Suprapubic skin (tissue), 4 donors: Measurements from ENCODE around the gene STARD10.

Experiments
- CTCF ChIP-seq, 2 donors: fragments of 200-600 bp in 1 of 2; fragments of 450-650 bp in 1 of 2; sonication (generic) in 1 of 2; IDR thresholded peaks; one replicate each; pipeline ENCODE4 v1.5.1; 2016 to 2019; ENCODE audit warnings: antibody characterized with exemption in 2 of 2, mild to moderate bottlenecking in 1 of 2, moderate library complexity in 1 of 2
- EP300 ChIP-seq: sonication (generic); formaldehyde crosslinking; IDR thresholded peaks from one replicate; pipeline ENCODE4 v1.6.1; 2017; ENCODE audit warnings: antibody characterized with exemption
- POLR2A ChIP-seq, 2 donors: fragments of 450-650 bp; IDR thresholded peaks; one replicate each; pipeline ENCODE4 v1.6.1; 2017; ENCODE audit warnings: antibody characterized with exemption in 2 of 2, mild to moderate bottlenecking in 2 of 2, moderate library complexity in 2 of 2
- POLR2AphosphoS5 ChIP-seq, 3 donors: sonication (generic); formaldehyde crosslinking; IDR thresholded peaks; one replicate each; pipeline ENCODE4 v1.6.1; 2017; ENCODE audit warnings: antibody characterized with exemption in 3 of 3

- no peak for TF ChIP-seq CTCF (IDR thresholded peaks at IDR 0.05)
- no peak for TF ChIP-seq POLR2A (IDR thresholded peaks at IDR 0.05)
- TF ChIP-seq POLR2AphosphoS5 (IDR thresholded peaks at IDR 0.05), result no peak
- TF ChIP-seq EP300, result no peak
Observed at GRCh38 chr11:72704783-72705265, 89.0 kb downstream of the STARD10 start.
